NCI-H146 treated with DMSO at 0.1 percent for 48 hours (cell line): ENCODE measurements around the gene KAT6B.
"Not testable (repeated sequence)": the region's sequence is repeated elsewhere in the genome, so short reads cannot be mapped to it uniquely, and the experiment has no call there.

Experiments
- DNase-seq: peaks from one replicate; lab custom pipeline; 2025; ENCODE audit not compliant: unreplicated experiment; lab: John Stamatoyannopoulos, UW

KAT6B gene

DNA sequence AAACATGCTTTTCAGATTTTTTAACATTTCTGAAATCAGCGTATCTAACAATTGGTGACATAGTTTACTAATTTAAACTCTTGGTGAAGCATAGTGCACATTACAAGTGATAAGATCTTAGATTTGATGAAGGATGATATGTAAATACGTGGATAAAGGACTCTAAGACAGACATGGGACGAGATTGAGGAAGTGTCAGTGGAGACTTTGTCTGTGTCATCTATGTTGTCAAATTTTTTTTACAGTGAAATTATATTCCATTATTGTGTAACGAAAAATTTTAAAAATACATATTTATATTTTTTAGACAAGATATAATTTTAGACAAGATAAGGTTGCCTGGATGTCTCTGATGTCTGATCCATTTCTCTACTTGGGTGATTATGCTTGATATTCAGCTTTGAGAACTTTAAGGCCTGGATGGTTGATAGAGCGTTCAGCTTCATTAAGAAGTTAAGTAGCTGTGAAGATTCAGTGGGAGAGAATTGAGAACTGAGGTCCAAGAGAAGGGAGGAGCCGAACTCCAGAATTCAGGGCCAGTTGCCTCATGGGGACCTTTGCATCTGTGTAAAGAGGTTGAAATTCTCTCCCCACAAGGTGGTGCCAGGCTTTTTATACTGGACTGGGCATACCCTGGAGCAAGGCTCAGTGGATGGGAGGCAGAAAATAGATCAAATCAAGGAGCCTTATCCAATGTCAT, 62.7 kb downstream of the KAT6B start:
- DNase-seq = no peak

- DNase-seq = no peak
Observed at GRCh38 chr10:74889662-74889998, 63.2 kb downstream of the KAT6B start.

DNA sequence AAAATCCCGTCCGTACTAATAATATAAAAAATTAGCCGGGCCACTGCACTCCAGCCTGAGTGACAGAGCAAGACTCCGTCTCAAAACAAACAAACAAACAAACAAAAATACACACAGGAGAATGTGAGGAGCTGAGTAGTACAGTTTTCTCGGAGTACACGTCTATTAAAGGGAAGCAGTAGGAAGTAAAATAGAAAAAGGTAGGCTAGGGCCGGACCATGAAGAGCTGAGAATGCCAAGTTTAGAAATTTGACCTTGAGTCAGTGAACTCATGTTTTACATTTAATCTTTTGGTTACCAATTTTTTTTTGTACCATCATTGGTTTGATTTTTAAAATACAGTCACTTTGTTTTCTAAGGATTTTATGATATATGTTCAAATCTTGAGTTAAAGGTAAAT, 64.1 kb downstream of the KAT6B start:
- no peak for DNase-seq

GRCh38 chr10:74891053-74891452, 64.7 kb downstream of the KAT6B start:
- DNase-seq = no peak

GRCh38 chr10:74892839-74893238, 66.4 kb downstream of the KAT6B start:
- DNase-seq = no peak

- DNase-seq = not testable (repeated sequence)
Observed at GRCh38 chr10:74893329-74893728, 66.9 kb downstream of the KAT6B start.

DNA sequence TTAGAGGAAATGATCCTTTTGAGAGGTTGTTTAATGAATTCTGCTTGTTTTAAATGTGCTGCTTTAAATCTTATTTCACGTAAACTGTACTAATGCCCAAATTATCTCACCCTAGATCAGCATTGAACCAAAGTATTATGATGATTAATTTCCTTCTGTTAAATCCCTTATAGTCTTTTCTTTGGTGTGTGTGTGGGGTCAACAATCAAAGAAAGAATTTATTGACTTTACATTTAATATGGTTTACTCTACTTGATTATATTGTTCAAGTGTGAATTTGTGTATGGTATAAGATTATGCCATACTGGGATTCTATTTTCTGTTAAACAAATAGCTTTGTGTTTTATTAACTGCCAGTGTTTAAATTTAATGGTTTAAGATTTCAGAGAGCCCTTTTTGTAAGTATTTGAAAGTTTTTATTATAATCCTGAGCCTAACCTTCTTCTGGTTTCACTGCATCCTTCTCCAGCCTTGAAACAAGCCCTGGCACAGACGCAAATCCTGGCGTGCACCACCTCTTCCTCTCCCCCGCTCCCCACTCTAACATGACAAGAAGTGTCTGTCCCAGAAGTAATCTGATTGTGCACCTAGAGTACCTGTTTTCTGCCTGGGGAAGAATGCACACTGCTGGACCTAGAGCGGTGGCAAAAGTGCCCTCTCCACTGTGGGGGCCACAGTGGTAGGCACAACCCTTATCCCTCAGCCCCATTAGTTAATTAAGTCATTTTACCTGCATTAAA, 70.6 kb downstream of the KAT6B start:
- peak; percentile 53 for DNase-seq

DNA sequence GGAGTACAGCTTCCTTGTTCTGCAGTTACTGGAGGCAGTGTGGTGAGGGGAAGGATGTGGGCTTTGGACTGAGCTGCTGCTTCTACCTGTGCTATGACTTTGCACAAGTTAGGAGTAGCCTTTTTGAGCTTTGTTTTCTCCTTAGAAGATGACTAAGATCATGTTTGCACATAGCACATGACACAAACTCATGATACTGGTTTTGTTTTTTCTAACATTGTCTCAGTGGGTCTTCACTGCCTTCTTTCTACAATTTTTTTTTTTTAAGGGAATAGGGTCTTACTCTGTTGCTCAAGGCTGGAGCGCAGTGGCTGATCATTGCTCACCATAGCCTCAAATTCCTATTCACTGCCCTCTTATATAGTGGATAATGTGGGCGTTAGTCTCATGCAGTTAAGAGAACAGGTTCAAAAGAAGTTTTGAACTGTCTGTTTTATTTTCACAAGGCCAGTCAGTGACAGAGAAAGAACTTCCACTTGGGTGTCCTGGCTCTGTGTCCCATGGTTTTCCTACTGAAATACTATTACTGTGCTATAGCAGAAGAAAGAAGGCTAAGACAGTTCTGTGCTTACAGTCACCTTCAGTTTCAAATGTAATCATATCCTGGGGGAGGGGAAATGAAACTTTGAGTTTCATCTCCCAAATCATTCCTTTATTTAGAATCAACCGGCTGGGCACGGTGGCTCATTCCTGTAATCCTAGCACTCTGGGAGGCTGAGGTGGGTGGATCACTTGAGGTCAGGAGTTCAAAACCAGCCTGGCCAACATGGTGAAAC, 72.0 kb downstream of the KAT6B start:
- DNase-seq = no peak

GRCh38 chr10:74900297-74900696, 73.9 kb downstream of the KAT6B start:
- no peak for DNase-seq

DNA sequence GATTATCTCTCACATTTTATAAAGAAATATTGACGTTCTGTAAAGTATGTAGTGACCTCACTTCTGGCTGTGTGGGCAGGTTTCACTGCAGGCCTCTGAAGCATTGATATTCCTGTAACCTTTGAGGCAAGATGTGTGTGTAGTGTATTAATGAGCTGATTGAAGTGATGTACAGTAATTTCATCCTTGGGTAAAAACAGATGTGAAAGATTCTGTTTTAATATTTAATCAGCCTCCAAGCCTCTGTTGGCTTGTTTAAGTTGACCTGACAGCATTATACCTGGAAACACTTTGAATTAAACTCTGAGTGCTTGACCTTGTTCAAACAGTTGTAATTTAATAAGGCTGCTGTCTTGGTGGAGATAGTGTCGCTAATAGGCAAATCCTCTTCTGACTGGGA, 74.9 kb downstream of the KAT6B start:
- peak; percentile 40 for DNase-seq

DNA sequence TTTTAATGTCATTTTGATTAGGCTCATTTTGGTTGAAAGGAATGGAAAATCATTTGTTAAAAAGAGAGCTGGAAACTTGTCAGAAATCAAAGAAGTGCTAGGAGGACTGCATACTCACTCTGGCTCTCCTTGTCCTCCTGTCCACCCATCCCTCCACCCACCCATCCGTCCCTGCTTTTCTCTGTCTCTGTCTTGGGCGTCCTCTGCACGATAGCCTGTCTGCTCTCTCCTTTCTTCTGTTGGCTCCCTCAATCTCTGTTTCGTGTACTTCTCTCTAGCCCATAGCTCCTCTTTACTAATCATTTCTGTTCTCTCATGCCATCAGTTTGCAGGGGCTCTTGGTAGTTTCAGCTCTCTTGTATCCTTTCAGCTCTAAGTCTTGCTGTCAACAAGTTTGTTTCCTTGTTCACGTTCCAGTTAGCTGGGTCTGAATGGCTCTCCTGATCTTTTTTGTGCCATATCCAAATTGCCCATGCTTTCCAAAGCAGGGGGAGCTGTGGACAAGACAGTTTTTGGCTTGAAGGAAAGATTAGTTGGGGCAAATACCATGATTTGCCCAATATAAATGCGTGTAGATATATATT, 75.6 kb downstream of the KAT6B start:
- DNase-seq = no peak

GRCh38 chr10:74903491-74903890, 77.1 kb downstream of the KAT6B start:
- no peak for DNase-seq

DNA sequence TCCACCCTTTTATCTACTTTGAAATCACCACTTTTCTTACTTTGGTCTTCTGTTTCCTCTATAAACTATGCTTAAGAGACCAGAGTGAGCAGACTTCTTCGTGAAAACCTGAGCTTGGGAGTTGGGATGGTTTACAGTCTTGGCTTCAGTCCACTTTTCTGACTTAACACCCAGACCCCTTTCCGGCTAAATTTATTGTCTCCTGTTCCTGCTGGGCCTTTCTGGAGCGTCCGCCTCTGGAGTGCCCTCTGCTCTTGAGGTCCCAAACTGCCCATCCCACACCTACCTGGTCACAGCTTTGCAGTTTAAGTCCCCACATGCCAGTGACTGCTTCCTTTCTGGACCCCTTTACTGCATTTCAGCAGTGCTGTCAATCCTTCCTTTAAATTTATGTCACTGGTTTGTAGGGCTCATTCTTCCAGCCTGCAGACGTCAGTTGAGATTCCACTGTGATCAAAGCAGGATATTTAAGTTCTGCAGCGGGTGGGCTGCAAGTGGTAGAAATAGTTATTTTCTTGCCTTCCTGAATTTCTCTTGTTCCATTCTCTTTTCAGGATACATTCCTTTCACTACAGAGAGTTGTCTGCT, 80.3 kb downstream of the KAT6B start:
- no peak for DNase-seq

DNA sequence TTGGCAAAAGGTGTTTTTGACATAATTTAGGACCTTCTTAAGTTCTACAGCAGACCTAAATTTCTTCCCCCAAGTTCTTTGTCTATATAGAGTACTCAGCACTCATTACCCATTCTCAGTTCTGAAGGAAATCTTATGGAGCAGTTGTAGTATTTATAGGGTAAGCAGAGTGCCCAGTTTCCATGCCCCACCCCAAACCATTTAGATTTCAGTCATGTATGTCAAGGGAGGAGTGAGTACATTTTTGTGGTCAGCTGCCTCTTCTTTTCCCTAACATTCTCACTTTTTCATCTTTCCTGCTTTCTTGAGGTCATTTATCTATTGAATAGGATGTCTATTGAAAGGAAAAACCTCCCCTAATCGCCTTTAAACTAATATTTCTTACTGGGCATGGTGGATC, 83.3 kb downstream of the KAT6B start:
- no peak for DNase-seq

GRCh38 chr10:74910241-74910975, 84.0 kb downstream of the KAT6B start:
- DNase-seq = no peak

DNA sequence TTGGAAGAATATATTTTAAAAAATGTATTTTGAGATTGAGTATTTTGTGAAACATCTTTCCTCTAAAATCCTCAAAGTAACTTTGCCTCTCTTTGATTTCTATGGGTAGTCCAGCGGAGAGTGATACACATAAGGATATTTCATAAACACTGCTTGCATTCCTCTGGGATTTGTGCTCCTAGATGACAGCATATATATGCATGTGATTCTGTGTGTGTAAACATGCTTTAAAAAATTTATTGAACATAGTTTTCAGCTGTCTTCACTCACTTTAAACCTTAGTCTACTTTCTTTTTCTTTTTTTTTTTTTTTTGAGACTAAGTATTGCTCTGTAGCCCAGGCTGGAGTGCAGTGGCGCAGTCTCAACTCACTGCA, 84.6 kb downstream of the KAT6B start:
- DNase-seq = no peak

DNA sequence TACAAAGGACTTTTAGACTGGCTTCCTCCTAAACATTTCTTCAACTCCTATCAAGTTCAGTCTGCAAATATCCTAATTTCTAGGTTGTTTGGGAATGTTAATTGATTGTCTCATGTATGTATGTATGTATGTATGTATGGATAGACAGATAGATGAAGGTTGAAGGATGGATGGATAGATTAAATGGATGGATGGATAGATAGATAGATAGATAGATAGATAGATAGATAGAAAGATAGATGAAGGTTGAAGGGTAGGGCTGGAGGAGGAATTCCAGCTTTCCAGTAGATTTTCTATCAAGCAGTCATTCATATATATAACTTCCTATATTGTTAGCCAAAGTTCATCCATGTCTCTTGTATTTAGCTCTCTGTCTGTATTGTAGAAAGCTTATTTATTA, 85.8 kb downstream of the KAT6B start:
- DNase-seq = no peak

GRCh38 chr10:74912682-74913081, 86.3 kb downstream of the KAT6B start:
- no peak for DNase-seq

GRCh38 chr10:74913377-74913979, 87.1 kb downstream of the KAT6B start:
- DNase-seq = no peak

DNA sequence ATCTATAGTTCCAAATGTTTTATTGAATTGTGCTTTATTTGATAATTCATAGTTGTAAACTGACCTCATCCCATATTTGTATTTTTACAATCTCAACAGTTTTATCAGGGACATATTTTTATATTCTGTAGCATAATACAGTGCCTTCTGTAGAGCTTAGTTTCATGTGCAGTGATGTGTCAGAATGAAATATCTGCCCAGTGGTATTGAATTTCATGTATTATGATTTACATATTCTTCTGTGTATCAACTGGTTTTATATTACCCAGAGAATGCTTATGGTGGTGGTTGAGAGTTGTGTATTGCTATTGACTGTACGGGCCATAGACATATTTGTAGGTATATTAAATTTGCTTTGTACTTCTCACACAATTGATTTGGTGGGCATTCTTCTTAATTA, 89.9 kb downstream of the KAT6B start:
- no peak for DNase-seq
